Ectodermal cell (in vitro differentiated cells): ENCODE data around the gene BCAR3.
"Not testable (repeated sequence)": the region's sequence is repeated elsewhere in the genome, so short reads cannot be mapped to it uniquely, and the experiment has no call there.

Source experiments
- H3K27ac ChIP-seq: 2 replicates; pipeline ENCODE4 v1.7.0; 2013; ENCODE audit warnings: mild to moderate bottlenecking, low read depth, low read length; ENCODE audit not compliant: insufficient read depth, poor library complexity, severe bottlenecking
- H3K27me3 ChIP-seq: 2 replicates; pipeline ENCODE4 v1.7.0; 2013; ENCODE audit warnings: mild to moderate bottlenecking, low read length; ENCODE audit not compliant: insufficient read depth, control insufficient read depth, poor library complexity, severe bottlenecking
- H3K36me3 ChIP-seq: one replicate; pipeline ENCODE4 v1.7.0; 2013; ENCODE audit warnings: low read length; ENCODE audit not compliant: control insufficient read depth, insufficient read depth
- H3K4me1 ChIP-seq: one replicate; pipeline ENCODE4 v1.7.0; 2013; ENCODE audit warnings: low read length; ENCODE audit not compliant: control insufficient read depth, insufficient read depth
- H3K4me3 ChIP-seq: 2 replicates; pipeline ENCODE4 v1.7.0; 2013; ENCODE audit warnings: low read depth, low read length, control low read depth; ENCODE audit not compliant: insufficient read depth
- H3K9me3 ChIP-seq: 2 replicates; pipeline ENCODE4 v1.7.0; 2013; ENCODE audit warnings: mild to moderate bottlenecking, low read length, moderate library complexity; ENCODE audit not compliant: control insufficient read depth
- WGBS, 2 experiments: methylation state at CpG; one replicate each; pipeline ENCODE4 v1.1.7; 2013; ENCODE audit warnings: missing lambda C conversion rate in 2 of 2; 5-methylcytosine and 5-hydroxymethylcytosine counted together

BCAR3 gene

GRCh38 chr1:93554883-93555872 is 126.5 kb downstream of the BCAR3 start:
- peaks cover 12% of the 10 kb centered on the region for H3K4me1 ChIP-seq
- peaks cover 6% of the 10 kb centered on the region for H3K36me3 ChIP-seq
- H3K27me3 ChIP-seq: no peaks in the 10 kb centered on the region
- no peak overlapping the region for H3K4me3 ChIP-seq
- no peaks in the 10 kb centered on the region for H3K9me3 ChIP-seq
- H3K27ac ChIP-seq: no peak overlapping the region
- WGBS, 2 experiments: 95 to 98% methylated on average over 6 to 7 of the region's 7 CpGs

- H3K27ac ChIP-seq, H3K4me3 ChIP-seq, H3K9me3 ChIP-seq, H3K27me3 ChIP-seq: not testable (repeated sequence)
- peaks cover 14% of the 10 kb centered on the region for H3K36me3 ChIP-seq
- 85% methylated on average over 3 of the region's 4 CpGs; no CpG with 5 or more reads in 1 of the 2 experiments for WGBS, 2 experiments
- peaks cover 12% of the 10 kb centered on the region for H3K4me1 ChIP-seq
Measured at GRCh38 chr1:93553886-93554490, 127.6 kb downstream of the BCAR3 start.

GRCh38 chr1:93552741-93553455 is 128.7 kb downstream of the BCAR3 start:
- Histone ChIP-seq H3K9me3 (no peaks in the 10 kb centered on the region), H3K27me3 (no peaks in the 10 kb centered on the region), H3K4me3 (no peak overlapping the region), H3K36me3 (peaks cover 14% of the 10 kb centered on the region), H3K4me1 (peaks cover 12% of the 10 kb centered on the region), H3K27ac (peak overlapping the region; percentile 55)
- 56 to 67% methylated on average over 8 to 9 of the region's 9 CpGs for WGBS, 2 experiments

- Histone ChIP-seq H3K4me1 (peaks cover 12% of the 10 kb centered on the region), H3K36me3 (peaks cover 18% of the 10 kb centered on the region), H3K27me3 (no peaks in the 10 kb centered on the region), H3K9me3 (no peaks in the 10 kb centered on the region), H3K4me3 (no peak overlapping the region), H3K27ac (no peak overlapping the region)
- WGBS, 2 experiments: 98 to 100% methylated on average over 1 to 4 of the region's 4 CpGs
Measured at GRCh38 chr1:93549811-93550210, 131.8 kb downstream of the BCAR3 start.

GRCh38 chr1:93549131-93549530 is 132.5 kb downstream of the BCAR3 start:
- H3K36me3 ChIP-seq: peaks cover 22% of the 10 kb centered on the region
- no peaks in the 10 kb centered on the region for H3K27me3 ChIP-seq
- no peak overlapping the region for H3K27ac ChIP-seq
- H3K9me3 ChIP-seq: no peaks in the 10 kb centered on the region
- H3K4me1 ChIP-seq: peaks cover 12% of the 10 kb centered on the region
- 100% methylated on average over 1 of the region's 1 CpG for WGBS, 2 experiments
- no peak overlapping the region for H3K4me3 ChIP-seq

GRCh38 chr1:93546162-93546863 is 135.3 kb downstream of the BCAR3 start:
- Histone ChIP-seq H3K36me3 (peaks cover 22% of the 10 kb centered on the region), H3K27me3 (no peaks in the 10 kb centered on the region), H3K4me1 (no peaks in the 10 kb centered on the region), H3K27ac (no peak overlapping the region), H3K9me3 (no peaks in the 10 kb centered on the region), H3K4me3 (no peak overlapping the region)
- 89 to 98% methylated on average over 3 of the region's 3 CpGs for WGBS, 2 experiments

- no peak overlapping the region for H3K27ac ChIP-seq
- no peak overlapping the region for H3K4me3 ChIP-seq
- no peaks in the 10 kb centered on the region for H3K4me1 ChIP-seq
- no CpG with 5 or more reads among the region's 1 CpG for WGBS, 2 experiments
- H3K27me3 ChIP-seq: no peaks in the 10 kb centered on the region
- peaks cover 8% of the 10 kb centered on the region for H3K36me3 ChIP-seq
- no peaks in the 10 kb centered on the region for H3K9me3 ChIP-seq
Measured at GRCh38 chr1:93542398-93542797, 139.2 kb downstream of the BCAR3 start.

GRCh38 chr1:93541045-93541444 is 140.6 kb downstream of the BCAR3 start:
- Histone ChIP-seq H3K27me3 (no peaks in the 10 kb centered on the region), H3K27ac (no peak overlapping the region), H3K4me1 (no peaks in the 10 kb centered on the region), H3K36me3 (peaks cover 8% of the 10 kb centered on the region), H3K4me3 (no peak overlapping the region), H3K9me3 (no peaks in the 10 kb centered on the region)
- WGBS, 2 experiments: 93 to 100% methylated on average over 2 to 3 of the region's 4 CpGs

- Histone ChIP-seq H3K4me1 (no peaks in the 10 kb centered on the region), H3K4me3 (no peak overlapping the region), H3K27me3 (no peaks in the 10 kb centered on the region), H3K27ac (no peak overlapping the region), H3K36me3 (no peaks in the 10 kb centered on the region), H3K9me3 (no peaks in the 10 kb centered on the region)
- 80 to 100% methylated on average over 1 of the region's 2 CpGs for WGBS, 2 experiments
Measured at GRCh38 chr1:93537924-93538323, 143.7 kb downstream of the BCAR3 start.
